GM19328 (cell line): ENCODE measurements around the gene ASTN2.

Source experiments
- ATAC-seq: cut with Tn5 transposase; IDR thresholded peaks from one replicate; pipeline ENCODE4 v1.9.1; 2021; ENCODE audit warnings: mild to moderate bottlenecking, moderate library complexity; ENCODE audit not compliant: unreplicated experiment

Gene ASTN2

GRCh38 chr9:116774421-116775180, 640.3 kb downstream of the ASTN2 start:
- no peak for ATAC-seq

- ATAC-seq, result no peak
Observed at GRCh38 chr9:116767219-116767618, 647.6 kb downstream of the ASTN2 start.

GRCh38 chr9:116765011-116765410, 649.8 kb downstream of the ASTN2 start:
- no peak for ATAC-seq

GRCh38 chr9:116763770-116764169, 651.1 kb downstream of the ASTN2 start:
- ATAC-seq, result no peak

- no peak for ATAC-seq
Observed at GRCh38 chr9:116760636-116761035, 654.2 kb downstream of the ASTN2 start.

GRCh38 chr9:116757030-116757429, 657.8 kb downstream of the ASTN2 start:
- no peak for ATAC-seq

- no peak for ATAC-seq
Observed at GRCh38 chr9:116753389-116753788, 661.5 kb downstream of the ASTN2 start.

GRCh38 chr9:116750510-116750909, 664.3 kb downstream of the ASTN2 start:
- ATAC-seq, result no peak

GRCh38 chr9:116749772-116750171, 665.1 kb downstream of the ASTN2 start:
- ATAC-seq, result no peak

GRCh38 chr9:116749176-116749575, 665.7 kb downstream of the ASTN2 start:
- ATAC-seq, result no peak

GRCh38 chr9:116741742-116742141, 673.1 kb downstream of the ASTN2 start:
- no peak for ATAC-seq

GRCh38 chr9:116741086-116741740, 673.6 kb downstream of the ASTN2 start:
- no peak for ATAC-seq

GRCh38 chr9:116737152-116737546, 677.7 kb downstream of the ASTN2 start:
- no peak for ATAC-seq

GRCh38 chr9:116736399-116737151, 678.3 kb downstream of the ASTN2 start:
- ATAC-seq, result no peak

GRCh38 chr9:116733010-116733641, 681.7 kb downstream of the ASTN2 start:
- no peak for ATAC-seq

GRCh38 chr9:116726602-116727001, 688.3 kb downstream of the ASTN2 start:
- ATAC-seq, result no peak

GRCh38 chr9:116724123-116724522, 690.7 kb downstream of the ASTN2 start:
- no peak for ATAC-seq

GRCh38 chr9:116721944-116722343, 692.9 kb downstream of the ASTN2 start:
- ATAC-seq, result no peak

GRCh38 chr9:116721411-116721810, 693.4 kb downstream of the ASTN2 start:
- ATAC-seq, result no peak

- no peak for ATAC-seq
Observed at GRCh38 chr9:116720111-116720510, 694.7 kb downstream of the ASTN2 start.

- no peak for ATAC-seq
Observed at GRCh38 chr9:116718111-116718510, 696.7 kb downstream of the ASTN2 start.
